HepG2 (cell line): ENCODE results near the gene SLC19A1. TPM values are rescaled to one million over a fixed set of nuclear protein-coding genes. Genes with fewer than 3 reads are reported as not detected.

Source experiments
- ATAC-seq: fragments of 200-7000 bp; cut with Tn5 transposase; 3 replicates; pipeline ENCODE4 v1.9.1; 2020; ENCODE audit warnings: mild to moderate bottlenecking, moderate library complexity
- BruUV-seq: library from RNA; stranded (reverse); fragments of 400-500 nt; replicated peaks from 2 replicates; lab custom pipeline; 2021; lab: Mats Ljungman, UMichigan
- CTCF ChIA-PET: fragments of 300-600 bp; formaldehyde crosslinking; extraction: SDS; loops from one replicate; lab custom pipeline; 2021; ENCODE audit warnings: low total read pairs, inconsistent platforms, low intra/inter-chr PET ratio; lab: Yijun Ruan, JAX
- POLR2A ChIA-PET: fragments of 350-600 bp; sonication (Branson Sonifier 250); formaldehyde crosslinking; loops from one replicate; lab custom pipeline; 2020; ENCODE audit warnings: antibody characterized with exemption, inconsistent platforms; lab: Yijun Ruan, JAX
- DNase-seq: peaks from one replicate; pipeline ENCODE4 v3.0.0-alpha.2; 2015; ENCODE audit warnings: low spot score
- FAIRE-seq: peaks from 3 replicates; lab custom pipeline; 2011; peaks lifted over from hg19 to GRCh38; lab: Jason Lieb, UNC
- H2AFZ ChIP-seq: one replicate; pipeline ENCODE4 v1.6.1; 2011; ENCODE audit warnings: low read length, inconsistent platforms
- H3K27ac ChIP-seq: fragments of 300-600 bp; 3 replicates; pipeline ENCODE4 v1.8.0; 2011; ENCODE audit warnings: mixed run types, mild to moderate bottlenecking, mixed read lengths, low read length, inconsistent platforms; ENCODE audit not compliant: insufficient read depth; ENCODE audit errors: extremely low read length
- H3K27me3 ChIP-seq, 2 experiments: fragments of 200-600 bp in 1 of 2; 2 replicates in 1 of 2; 3 replicates in 1 of 2; pipeline versions ENCODE4 v1.6.0 to v1.8.0; 2011; ENCODE audit warnings: low read length in 2 of 2, mild to moderate bottlenecking in 2 of 2, moderate library complexity in 2 of 2, inconsistent platforms in 1 of 2; ENCODE audit not compliant: insufficient read depth in 2 of 2, control insufficient read depth in 1 of 2
- H3K36me3 ChIP-seq, 2 experiments: fragments of 200-600 bp in 1 of 2; replicated peaks in 1 of 2; 2 replicates in 1 of 2; 3 replicates in 1 of 2; pipeline versions ENCODE4 v1.5.1 to v1.8.0; 2011; ENCODE audit warnings: low read length in 2 of 2, inconsistent platforms in 1 of 2; ENCODE audit not compliant: insufficient read depth in 2 of 2, control insufficient read depth in 1 of 2
- H3K4me1 ChIP-seq: 2 replicates; pipeline ENCODE4 v1.5.1; 2012; ENCODE audit warnings: low read length, inconsistent platforms; ENCODE audit not compliant: insufficient read depth
- H3K4me2 ChIP-seq: 2 replicates; pipeline ENCODE4 v1.6.0; 2011; ENCODE audit warnings: low read depth, low read length, inconsistent platforms
- H3K4me3 ChIP-seq, 3 experiments: fragments of 200-600 bp in 1 of 3; sonication (generic), shearing (Covaris generic) in 1 of 3; replicated peaks in 1 of 3; 2 replicates each; pipeline ENCODE4 v1.5.1; 2011 to 2016; ENCODE audit warnings: low read length in 3 of 3, inconsistent platforms in 2 of 3, low read depth in 2 of 3, mild to moderate bottlenecking in 2 of 3, control low read depth in 1 of 3, mixed read lengths in 1 of 3; ENCODE audit not compliant: insufficient read depth in 1 of 3
- H3K79me2 ChIP-seq: one replicate; pipeline ENCODE4 v1.6.1; 2011; ENCODE audit warnings: low read length, inconsistent platforms; ENCODE audit not compliant: insufficient read depth
- H3K9ac ChIP-seq: 2 replicates; pipeline ENCODE4 v1.6.0; 2011; ENCODE audit warnings: mild to moderate bottlenecking, low read depth, low read length, inconsistent platforms; ENCODE audit not compliant: insufficient read depth
- H3K9me3 ChIP-seq: 2 replicates; pipeline ENCODE4 v1.5.1; 2012; ENCODE audit warnings: mild to moderate bottlenecking, low read length
- H4K20me1 ChIP-seq: 2 replicates; pipeline ENCODE4 v1.6.0; 2011; ENCODE audit warnings: inconsistent platforms, mild to moderate bottlenecking, low read length, moderate library complexity; ENCODE audit not compliant: insufficient read depth
- BCL6 ChIP-seq: IDR thresholded peaks from 2 replicates; pipeline ENCODE4 v1.6.1; 2016; ENCODE audit warnings: missing genetic modification reagents, missing compliant biosample characterization
- GFI1 ChIP-seq: sonication (generic); formaldehyde crosslinking; IDR thresholded peaks from 2 replicates; pipeline ENCODE4 v1.5.0; 2020; ENCODE audit warnings: missing genetic modification reagents, mild to moderate bottlenecking, borderline replicate concordance
- GMEB2 ChIP-seq: IDR thresholded peaks from 2 replicates; pipeline ENCODE4 v1.6.1; 2016; ENCODE audit warnings: missing biosample characterization, missing genetic modification reagents, low read depth
- KDM5A ChIP-seq: fragments of 200-600 bp; sonication (generic); IDR thresholded peaks from 2 replicates; pipeline ENCODE4 v1.7.0; 2018; ENCODE audit warnings: antibody characterized with exemption, mild to moderate bottlenecking, low read length, borderline replicate concordance
- MED8 ChIP-seq: sonication (generic); formaldehyde crosslinking; IDR thresholded peaks from 2 replicates; pipeline ENCODE4 v1.8.1; 2023; ENCODE audit warnings: mild to moderate bottlenecking, missing genetic modification reagents; ENCODE audit not compliant: insufficient replicate concordance
- PATZ1 ChIP-seq: sonication (generic); formaldehyde crosslinking; IDR thresholded peaks from 2 replicates; pipeline ENCODE4 v1.4.0; 2020; ENCODE audit warnings: missing genetic modification reagents
- PHF8 ChIP-seq: sonication (generic); formaldehyde crosslinking; IDR thresholded peaks from 2 replicates; pipeline ENCODE4 v1.5.0; 2020; ENCODE audit warnings: missing genetic modification reagents
- TFDP1 ChIP-seq: IDR thresholded peaks from 2 replicates; pipeline ENCODE4 v1.6.1; 2016; ENCODE audit warnings: missing compliant biosample characterization, missing genetic modification reagents, borderline replicate concordance
- ZEB1 ChIP-seq: IDR thresholded peaks from 2 replicates; pipeline ENCODE4 v1.6.1; 2012; ENCODE audit warnings: mild to moderate bottlenecking, low read depth, inconsistent platforms; ENCODE audit not compliant: insufficient replicate concordance
- ZNF143 ChIP-seq: sonication (generic); formaldehyde crosslinking; IDR thresholded peaks from 2 replicates; pipeline ENCODE4 v1.4.0; 2020; ENCODE audit warnings: missing genetic modification reagents
- WGBS: methylation state at CpG from one replicate; pipeline ENCODE4 v1.1.6; 2017; ENCODE audit warnings: low lambda C conversion rate; 5-methylcytosine and 5-hydroxymethylcytosine counted together
- in situ Hi-C: cut with HindIII; loops from 2 replicates; pipeline ENCODE4 v1.10.0; 2017; ENCODE audit warnings: low pct_unique_long_range_greater_than_20kb; ENCODE audit not compliant: extremely low pct_ligation_motif_present
- intact Hi-C: fragments of 100-400 bp; cut with micrococcal nuclease; formaldehyde crosslinking; loops from one replicate; pipeline ENCODE4 v1.10.0; 2022; ENCODE audit not compliant: unreplicated experiment
- polyA plus RNA-seq, 8 experiments: library from polyadenylated mRNA; depleted of rRNA in 3 of 8; stranded (reverse) in 7 of 8; unstranded in 1 of 8; fragments of >200 nt; fragmentation: Illumina TruSeq in 4 of 8; extraction: Trizol in 4 of 8; gene quantifications; 2 replicates each; pipeline versions ENCODE4 v1.2.1 to v1.2.3, GENCODE V29; 2011 to 2016; ENCODE audit warnings: low read depth in 4 of 8, missing spikeins in 1 of 8, mixed read lengths in 1 of 8; ENCODE audit not compliant: insufficient read depth in 1 of 8
- total RNA-seq, 5 experiments: library from RNA; depleted of rRNA; stranded (reverse); fragments of >200 nt; fragmentation: Illumina TruSeq; extraction: Trizol; gene quantifications; 2 replicates each; pipeline ENCODE4 v1.2.3, GENCODE V29; 2016; ENCODE audit warnings: low read depth in 1 of 5

SLC19A1 gene
- total and polyA plus RNA-seq, 2 of the 13 experiments (the other 11 are each of a cell fraction or from before 2014, with no cell fraction given), result 21.8 to 23.0 TPM

- Histone ChIP-seq H3K27ac (no peak overlapping the region), H2AFZ (no peak overlapping the region), H3K4me2 (no peak overlapping the region), H3K9me3 (peaks cover 11% of the 10 kb centered on the region), H3K9ac (no peak overlapping the region), H3K27me3 (peaks cover 0 to 2% of the 10 kb centered on the region in 2 experiments; a peak in 2 of 5 replicates), H3K36me3 (no peaks in the 10 kb centered on the region), H4K20me1 (no peaks in the 10 kb centered on the region), H3K79me2 (no peaks in the 10 kb centered on the region), H3K4me3 (no peak overlapping the region), H3K4me1 (no peaks in the 10 kb centered on the region)
- ATAC-seq (no peak), FAIRE-seq (no peak), DNase-seq (no peak)
- BruUV-seq, result no TSS peak
- intact Hi-C loops, result no loop called here
- TF ChIP-seq KDM5A (no peak), ZNF143 (CRISPR knock-in tag) (no peak), ZEB1 (no peak), PHF8 (no peak), PATZ1 (CRISPR knock-in tag) (no peak), TFDP1 (CRISPR knock-in tag) (no peak), GFI1 (CRISPR knock-in tag) (no peak), GMEB2 (no peak), BCL6 (CRISPR knock-in tag) (no peak), MED8 (no peak)
- POLR2A ChIA-PET, result no interaction called here
- CTCF ChIA-PET, result no interaction called here
- WGBS, result 91% methylated on average over 41 of the region's 41 CpGs
- in situ Hi-C loops, result no loop called here
These were observed 47.5 kb upstream of the SLC19A1 start for GRCh38 chr21:45589686-45590245.
